Body of pancreas (tissue), 4 donors: ENCODE results near the gene PPP1R13B.
A peak's percentile ranks its signal among the peaks of the same experiment; 100 is the strongest.

ENCODE experiments used
- POLR2A ChIP-seq, 3 donors: fragments of 450-650 bp; IDR thresholded peaks; one replicate each; pipeline ENCODE4 v1.6.1; 2016; ENCODE audit warnings: antibody characterized with exemption in 3 of 3, mild to moderate bottlenecking in 2 of 3
- TF ChIP-seq, protein P1 (sequence below), 7 experiments: fragments of 450-650 bp in 4 of 7; fragments of 200-600 bp in 3 of 7; sonication (generic) in 3 of 7; IDR thresholded peaks; one replicate each; pipeline ENCODE4 v1.5.1; 2016 to 2019; ENCODE audit warnings: antibody characterized with exemption in 7 of 7

DNA sequence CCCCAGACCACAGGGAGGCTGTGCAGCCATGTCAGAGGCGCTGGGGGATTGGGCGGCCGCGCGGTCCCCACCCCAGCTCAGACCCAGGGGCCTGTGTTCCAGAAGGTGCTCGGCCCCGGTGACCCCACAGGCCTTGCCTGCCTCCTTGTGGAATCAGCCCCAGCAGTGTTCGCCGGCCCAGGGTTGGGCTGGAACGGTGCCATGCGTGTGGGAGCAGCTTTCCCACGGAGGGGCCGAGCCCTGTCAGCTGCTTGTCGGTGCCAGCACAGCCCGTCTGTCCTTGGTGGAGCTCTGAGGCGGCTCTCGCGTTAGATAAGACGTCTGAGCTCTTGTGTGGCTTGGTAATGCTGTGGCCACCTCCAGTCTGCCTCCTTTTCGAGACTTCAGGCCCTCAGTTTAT lies 123.3 kb downstream of the PPP1R13B start:
- TF ChIP-seq, protein P1, sequence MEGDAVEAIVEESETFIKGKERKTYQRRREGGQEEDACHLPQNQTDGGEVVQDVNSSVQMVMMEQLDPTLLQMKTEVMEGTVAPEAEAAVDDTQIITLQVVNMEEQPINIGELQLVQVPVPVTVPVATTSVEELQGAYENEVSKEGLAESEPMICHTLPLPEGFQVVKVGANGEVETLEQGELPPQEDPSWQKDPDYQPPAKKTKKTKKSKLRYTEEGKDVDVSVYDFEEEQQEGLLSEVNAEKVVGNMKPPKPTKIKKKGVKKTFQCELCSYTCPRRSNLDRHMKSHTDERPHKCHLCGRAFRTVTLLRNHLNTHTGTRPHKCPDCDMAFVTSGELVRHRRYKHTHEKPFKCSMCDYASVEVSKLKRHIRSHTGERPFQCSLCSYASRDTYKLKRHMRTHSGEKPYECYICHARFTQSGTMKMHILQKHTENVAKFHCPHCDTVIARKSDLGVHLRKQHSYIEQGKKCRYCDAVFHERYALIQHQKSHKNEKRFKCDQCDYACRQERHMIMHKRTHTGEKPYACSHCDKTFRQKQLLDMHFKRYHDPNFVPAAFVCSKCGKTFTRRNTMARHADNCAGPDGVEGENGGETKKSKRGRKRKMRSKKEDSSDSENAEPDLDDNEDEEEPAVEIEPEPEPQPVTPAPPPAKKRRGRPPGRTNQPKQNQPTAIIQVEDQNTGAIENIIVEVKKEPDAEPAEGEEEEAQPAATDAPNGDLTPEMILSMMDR (IDR thresholded peaks at IDR 0.05) = peak in 4 of 7 experiments; percentile 23 to 35 (median 28)
- TF ChIP-seq POLR2A (IDR thresholded peaks at IDR 0.05) = no peak
